Measurements from ENCODE around the gene ATOX1. TPM values are rescaled to one million over a fixed set of nuclear protein-coding genes. Genes with fewer than 3 reads are reported as not detected.

The ATOX1 gene
- total and polyA plus RNA-seq, 2 of the 13 experiments (the other 11 are each of a cell fraction or from before 2014, with no cell fraction given), result 62.4 to 124 TPM

GRCh38 chr5:151770383-151771258 is 12.2 kb upstream of the ATOX1 start (continued):
- TF ChIP-seq ZNF562 (CRISPR knock-in tag; IDR thresholded peaks at IDR 0.05; ENCODE audit: borderline replicate concordance) (no peak), ZBTB38 (CRISPR knock-in tag; IDR thresholded peaks at IDR 0.05) (peak; percentile 99), LBX2 (CRISPR knock-in tag; IDR thresholded peaks at IDR 0.05; ENCODE audit: borderline replicate concordance) (no peak), ZFP1 (CRISPR knock-in tag; IDR thresholded peaks at IDR 0.05) (no peak), ZNF44 (CRISPR knock-in tag; IDR thresholded peaks at IDR 0.05) (no peak), MIER3 (CRISPR knock-in tag; IDR thresholded peaks at IDR 0.05; ENCODE audit: borderline replicate concordance) (no peak), KDM4B (CRISPR knock-in tag; IDR thresholded peaks at IDR 0.05) (0 out of 2 replicates have a peak, but pooled peaks have one; percentile 7), ATF1 (CRISPR knock-in tag; IDR thresholded peaks at IDR 0.05) (no peak), ZBTB20 (CRISPR knock-in tag; IDR thresholded peaks at IDR 0.05; ENCODE audit: borderline replicate concordance, low read depth) (0 out of 2 replicates have a peak, but pooled peaks have one; percentile 3), HINFP (CRISPR knock-in tag; IDR thresholded peaks at IDR 0.05; ENCODE audit: low read depth) (no peak), ZNF543 (CRISPR knock-in tag; IDR thresholded peaks at IDR 0.05) (peak; percentile 4; the same call in 1 of the 2 replicates), GPBP1L1 (CRISPR knock-in tag; IDR thresholded peaks at IDR 0.05) (no peak), HMGXB3 (CRISPR knock-in tag; IDR thresholded peaks at IDR 0.05; ENCODE audit: borderline replicate concordance) (no peak), BRD4 (CRISPR knock-in tag; IDR thresholded peaks at IDR 0.05) (no peak; the same call in 1 of the 2 replicates), POLR2G (IDR thresholded peaks at IDR 0.05; ENCODE audit: low read depth, low read length) (no peak), ZNF512B (CRISPR knock-in tag; IDR thresholded peaks at IDR 0.05; ENCODE audit: borderline replicate concordance) (no peak), ARNTL (CRISPR knock-in tag; IDR thresholded peaks at IDR 0.05) (no peak)
- TF ChIP-seq, protein P1, sequence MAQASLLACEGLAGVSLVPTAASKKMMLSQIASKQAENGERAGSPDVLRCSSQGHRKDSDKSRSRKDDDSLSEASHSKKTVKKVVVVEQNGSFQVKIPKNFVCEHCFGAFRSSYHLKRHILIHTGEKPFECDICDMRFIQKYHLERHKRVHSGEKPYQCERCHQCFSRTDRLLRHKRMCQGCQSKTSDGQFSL (CRISPR knock-in tag; IDR thresholded peaks at IDR 0.05), result no peak

All from HepG2 (cell line).